NB4 (cell line): ENCODE measurements around the gene ROBO2.

Experiments used
- DNase-seq: peaks from one replicate; pipeline ENCODE4 v3.0.0; 2010; ENCODE audit warnings: low read depth
- H3K4me3 ChIP-seq: one replicate; pipeline ENCODE4 v1.5.1; 2011; ENCODE audit warnings: mild to moderate bottlenecking, low read depth, low read length, moderate library complexity
- CTCF ChIP-seq: IDR thresholded peaks from one replicate; pipeline ENCODE4 v1.5.1; 2012; ENCODE audit warnings: low read depth, low read length
- MAX ChIP-seq: IDR thresholded peaks from 2 replicates; pipeline ENCODE4 v1.6.1; 2011; ENCODE audit warnings: low read depth, low read length
- MYC ChIP-seq: IDR thresholded peaks from 2 replicates; pipeline ENCODE4 v1.6.1; 2011; ENCODE audit warnings: low read depth, low read length
- POLR2A ChIP-seq: IDR thresholded peaks from 2 replicates; pipeline ENCODE4 v1.6.1; 2011; ENCODE audit warnings: mild to moderate bottlenecking; ENCODE audit not compliant: insufficient read length; ENCODE audit errors: extremely low read depth

ROBO2 gene

GRCh38 chr3:77320514-77320913 is 280.6 kb downstream of the ROBO2 start:
- TF ChIP-seq POLR2A = no peak
- no peak for TF ChIP-seq MAX
- TF ChIP-seq CTCF = peak; percentile 55
- TF ChIP-seq MYC = no peak
- no peak overlapping the region for H3K4me3 ChIP-seq
- DNase-seq = peak; percentile 43

- DNase-seq = no peak
- TF ChIP-seq POLR2A = no peak
- no peak for TF ChIP-seq MYC
- no peak for TF ChIP-seq CTCF
- no peak for TF ChIP-seq MAX
- no peak overlapping the region for H3K4me3 ChIP-seq
Measured at GRCh38 chr3:77321646-77322045, 281.7 kb downstream of the ROBO2 start.

- TF ChIP-seq POLR2A (no peak), MYC (no peak), CTCF (no peak), MAX (no peak)
- no peak overlapping the region for H3K4me3 ChIP-seq
- no peak for DNase-seq
Measured at GRCh38 chr3:77323626-77324025, 283.7 kb downstream of the ROBO2 start.

- TF ChIP-seq MYC (no peak), MAX (no peak), CTCF (no peak), POLR2A (no peak)
- no peak overlapping the region for H3K4me3 ChIP-seq
- DNase-seq = no peak
Measured at GRCh38 chr3:77324105-77324504, 284.2 kb downstream of the ROBO2 start.

GRCh38 chr3:77325280-77325679 is 285.4 kb downstream of the ROBO2 start:
- TF ChIP-seq POLR2A = no peak
- TF ChIP-seq MAX = no peak
- no peak for TF ChIP-seq MYC
- TF ChIP-seq CTCF = no peak
- DNase-seq = no peak
- no peak overlapping the region for H3K4me3 ChIP-seq

- H3K4me3 ChIP-seq = no peak overlapping the region
- no peak for TF ChIP-seq POLR2A
- no peak for TF ChIP-seq CTCF
- TF ChIP-seq MYC = no peak
- no peak for TF ChIP-seq MAX
- no peak for DNase-seq
Measured at GRCh38 chr3:77325702-77326101, 285.8 kb downstream of the ROBO2 start.
